GM23338 (cell line): ENCODE data around the gene ZKSCAN4. TPM values are rescaled to one million over a fixed set of nuclear protein-coding genes. Genes with fewer than 3 reads are reported as not detected.

ENCODE experiments used
- ATAC-seq: fragments of 200-7000 bp; cut with Tn5 transposase; 3 replicates; pipeline ENCODE4 v1.9.1; 2020
- DNase-seq: peaks from one replicate; pipeline ENCODE4 v3.0.0-alpha.2; 2015; ENCODE audit warnings: low spot score
- H2AFZ ChIP-seq: fragments of 200-600 bp; sonication (generic); 2 replicates; pipeline ENCODE4 v1.8.0; 2016; ENCODE audit warnings: antibody characterized with exemption, mild to moderate bottlenecking, moderate library complexity
- H3F3A ChIP-seq: fragments of 200-600 bp; sonication (generic); replicated peaks from 2 replicates; pipeline ENCODE4 v1.8.0; 2017; ENCODE audit warnings: antibody characterized with exemption, mixed run types, low read depth
- H3K27ac ChIP-seq: fragments of 200-600 bp; sonication (generic); 2 replicates; pipeline ENCODE4 v1.6.1; 2016; ENCODE audit warnings: low read depth
- H3K27me3 ChIP-seq: fragments of 200-600 bp; sonication (generic); 2 replicates; pipeline ENCODE4 v1.8.0; 2016; ENCODE audit warnings: mild to moderate bottlenecking, mixed run types, moderate library complexity; ENCODE audit not compliant: insufficient read depth
- H3K36me3 ChIP-seq: fragments of 200-600 bp; sonication (generic); 2 replicates; pipeline ENCODE4 v1.8.0; 2016; ENCODE audit warnings: mild to moderate bottlenecking; ENCODE audit not compliant: insufficient read depth
- H3K4me1 ChIP-seq: fragments of 200-600 bp; sonication (generic); 2 replicates; pipeline ENCODE4 v1.8.0; 2016; ENCODE audit warnings: mild to moderate bottlenecking, moderate library complexity; ENCODE audit not compliant: insufficient read depth
- H3K4me2 ChIP-seq: fragments of 200-600 bp; sonication (generic); 2 replicates; pipeline ENCODE4 v1.7.1; 2017; ENCODE audit warnings: mixed run types
- H3K4me3 ChIP-seq: fragments of 200-600 bp; sonication (generic); 2 replicates; pipeline ENCODE4 v1.6.1; 2016; ENCODE audit warnings: mixed run types
- H3K79me2 ChIP-seq: fragments of 200-600 bp; sonication (generic); replicated peaks from 2 replicates; pipeline ENCODE4 v1.8.0; 2017; ENCODE audit warnings: mild to moderate bottlenecking; ENCODE audit not compliant: insufficient read depth
- H3K9me2 ChIP-seq: fragments of 200-600 bp; sonication (generic); 2 replicates; pipeline ENCODE4 v1.8.0; 2017; ENCODE audit not compliant: insufficient read depth
- H4K20me1 ChIP-seq: fragments of 200-600 bp; sonication (generic); replicated peaks from 2 replicates; pipeline ENCODE4 v1.8.0; 2017; ENCODE audit warnings: mild to moderate bottlenecking; ENCODE audit not compliant: insufficient read depth
- H3K27ac Mint-ChIP-seq: 2 replicates; pipeline ENCODE4 v1.8.0; 2020; ENCODE audit warnings: inconsistent platforms, mild to moderate bottlenecking, moderate library complexity, mixed read lengths
- H3K27me3 Mint-ChIP-seq: 3 replicates; pipeline ENCODE4 v1.8.0; 2022; ENCODE audit warnings: low read depth, mild to moderate bottlenecking, moderate library complexity, mixed read lengths, inconsistent platforms; ENCODE audit not compliant: insufficient read depth, poor library complexity
- H3K36me3 Mint-ChIP-seq: 3 replicates; pipeline ENCODE4 v1.8.0; 2021; ENCODE audit warnings: low read depth, mild to moderate bottlenecking, inconsistent platforms, moderate library complexity, mixed read lengths
- H3K4me1 Mint-ChIP-seq: 3 replicates; pipeline ENCODE4 v1.8.0; 2020; ENCODE audit warnings: mild to moderate bottlenecking, inconsistent platforms, mixed read lengths
- H3K4me3 Mint-ChIP-seq: 3 replicates; pipeline ENCODE4 v1.8.0; 2021; ENCODE audit warnings: moderate library complexity, mild to moderate bottlenecking, inconsistent platforms, mixed read lengths
- H3K9me3 Mint-ChIP-seq: 3 replicates; pipeline ENCODE4 v1.8.0; 2020; ENCODE audit warnings: moderate library complexity, mild to moderate bottlenecking, inconsistent platforms, mixed read lengths
- CREB1 ChIP-seq: fragments of 250-450 bp; sonication (Bioruptor Pico); IDR thresholded peaks from 2 replicates; pipeline ENCODE4 v1.5.0; 2020; ENCODE audit warnings: low read depth, mild to moderate bottlenecking, moderate library complexity
- EZH2 ChIP-seq: fragments of 200-600 bp; sonication (generic); IDR thresholded peaks from one replicate; pipeline ENCODE4 v1.8.0; 2017; ENCODE audit warnings: antibody characterized with exemption, mild to moderate bottlenecking, low read depth; ENCODE audit not compliant: unreplicated experiment
- JUNB ChIP-seq: IDR thresholded peaks from one replicate; pipeline ENCODE4 v1.6.1; 2016; ENCODE audit warnings: antibody characterized with exemption; ENCODE audit not compliant: unreplicated experiment
- NANOG ChIP-seq: IDR thresholded peaks from 2 replicates; pipeline ENCODE4 v1.6.1; 2016; ENCODE audit warnings: antibody characterized with exemption, borderline replicate concordance
- POLR2AphosphoS5 ChIP-seq: IDR thresholded peaks from 2 replicates; pipeline ENCODE4 v1.6.1; 2016; ENCODE audit warnings: antibody characterized with exemption, low read depth
- STAT1 ChIP-seq: IDR thresholded peaks from one replicate; pipeline ENCODE4 v1.6.1; 2016; ENCODE audit warnings: antibody characterized with exemption; ENCODE audit not compliant: unreplicated experiment
- ZNF331 ChIP-seq: fragments of 250-450 bp; sonication (Bioruptor Pico); IDR thresholded peaks from 2 replicates; pipeline ENCODE4 v1.5.0; 2020; ENCODE audit warnings: low read depth, mild to moderate bottlenecking, moderate library complexity
- polyA plus RNA-seq: library from polyadenylated mRNA; unstranded; fragments of >200 nt; fragmentation: Nextera tagmentation; extraction: Ambion mirVana; gene quantifications from 2 replicates; pipeline ENCODE4 v1.2.1, GENCODE V29; 2016
- total RNA-seq: library from RNA; depleted of rRNA; stranded (reverse); fragments of >200 nt; shearing (Covaris generic); gene quantifications from 2 replicates; pipeline ENCODE4 v1.2.3, GENCODE V29; 2014
- TF ChIP-seq, protein P1 (sequence below), 2 experiments: fragments of 200-600 bp in 1 of 2; sonication (generic) in 1 of 2; conservative IDR thresholded peaks; 2 replicates each; pipeline versions ENCODE4 v1.5.1 to v1.6.1; 2016 to 2017; ENCODE audit warnings: antibody characterized with exemption in 2 of 2, low read depth in 2 of 2, mild to moderate bottlenecking in 2 of 2, moderate library complexity in 1 of 2
- TF ChIP-seq, protein P2 (sequence below): IDR thresholded peaks from 2 replicates; pipeline ENCODE4 v1.6.1; 2016; ENCODE audit warnings: antibody characterized with exemption
- TF ChIP-seq, protein P3 (sequence below): IDR thresholded peaks from one replicate; pipeline ENCODE4 v1.6.1; 2018; ENCODE audit warnings: antibody characterized with exemption; ENCODE audit not compliant: unreplicated experiment

The ZKSCAN4 gene
- total and polyA plus RNA-seq, 2 experiments from 2014 or later, result 2.8 to 5.9 TPM

DNA sequence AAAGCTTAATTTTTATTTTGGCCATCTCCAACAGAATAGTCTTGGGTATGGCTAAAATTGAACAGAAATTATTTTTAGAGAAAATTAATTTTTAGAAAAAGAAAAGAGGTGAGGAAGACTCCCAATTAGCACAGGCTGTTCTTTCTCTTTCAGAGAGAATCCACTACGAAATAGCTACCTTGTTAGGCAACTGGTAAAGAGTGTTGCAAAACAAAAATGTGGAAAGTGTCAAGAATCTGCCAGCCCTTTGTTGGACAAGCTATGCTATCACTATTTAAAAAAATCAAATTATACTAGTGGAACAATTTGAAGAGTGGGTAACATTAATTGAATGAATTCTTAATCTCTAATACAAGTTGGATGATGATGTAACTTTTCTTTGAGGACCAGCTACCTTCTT lies 46.2 kb downstream of the ZKSCAN4 start:
- DNase-seq, result no peak

DNA sequence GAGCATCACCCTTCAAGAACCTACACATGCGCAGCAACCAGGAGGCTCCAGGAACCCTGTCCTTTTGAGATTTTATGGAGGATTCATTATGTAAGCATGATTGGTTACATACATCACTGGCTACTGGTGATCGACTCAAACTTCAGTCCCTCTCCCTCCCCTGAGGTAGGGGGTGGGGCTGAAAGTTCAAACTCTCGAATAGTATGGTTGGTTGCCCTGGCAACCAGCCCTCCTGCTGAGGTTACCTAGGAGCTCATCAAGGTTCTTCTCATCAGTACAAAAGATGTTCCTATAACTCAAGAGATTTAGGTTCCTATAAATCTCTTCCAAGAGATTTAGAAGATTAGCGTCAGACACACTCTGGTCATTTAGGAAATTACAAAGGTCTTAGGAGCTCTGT lies 48.9 kb downstream of the ZKSCAN4 start:
- DNase-seq (peak; percentile 88), ATAC-seq (peak; percentile 54)
- Histone ChIP-seq H3K79me2 (no peaks in the 10 kb centered on the region), H3K36me3 (no peaks in the 10 kb centered on the region), H3K27ac (no peak overlapping the region), H3F3A (no peaks in the 10 kb centered on the region), H2AFZ (no peak overlapping the region), H3K27me3 (peaks cover 79% of the 10 kb centered on the region), H3K4me2 (no peak overlapping the region), H3K9me2 (0 out of 2 replicates have a peak, but pooled peaks cover 7% of the 10 kb centered on the region), H3K4me1 (no peaks in the 10 kb centered on the region), H4K20me1 (peaks cover 5% of the 10 kb centered on the region; the same call in 1 of the 2 replicates), H3K4me3 (no peak overlapping the region)
- H3K4me3 Mint-ChIP-seq, result no peak overlapping the region
- no peaks in the 10 kb centered on the region; the same call in 2 of the 3 replicates for H3K36me3 Mint-ChIP-seq
- peaks cover 5% of the 10 kb centered on the region; the same call in 1 of the 3 replicates for H3K9me3 Mint-ChIP-seq
- peaks cover 39% of the 10 kb centered on the region for H3K27me3 Mint-ChIP-seq
- peaks cover 3% of the 10 kb centered on the region; the same call in 2 of the 3 replicates for H3K4me1 Mint-ChIP-seq
- H3K27ac Mint-ChIP-seq, result no peak overlapping the region
- TF ChIP-seq JUNB (no peak), POLR2AphosphoS5 (no peak), NANOG (no peak), EZH2 (no peak), ZNF331 (CRISPR knock-in tag) (no peak), CREB1 (CRISPR knock-in tag) (no peak)
- TF ChIP-seq, protein P1, sequence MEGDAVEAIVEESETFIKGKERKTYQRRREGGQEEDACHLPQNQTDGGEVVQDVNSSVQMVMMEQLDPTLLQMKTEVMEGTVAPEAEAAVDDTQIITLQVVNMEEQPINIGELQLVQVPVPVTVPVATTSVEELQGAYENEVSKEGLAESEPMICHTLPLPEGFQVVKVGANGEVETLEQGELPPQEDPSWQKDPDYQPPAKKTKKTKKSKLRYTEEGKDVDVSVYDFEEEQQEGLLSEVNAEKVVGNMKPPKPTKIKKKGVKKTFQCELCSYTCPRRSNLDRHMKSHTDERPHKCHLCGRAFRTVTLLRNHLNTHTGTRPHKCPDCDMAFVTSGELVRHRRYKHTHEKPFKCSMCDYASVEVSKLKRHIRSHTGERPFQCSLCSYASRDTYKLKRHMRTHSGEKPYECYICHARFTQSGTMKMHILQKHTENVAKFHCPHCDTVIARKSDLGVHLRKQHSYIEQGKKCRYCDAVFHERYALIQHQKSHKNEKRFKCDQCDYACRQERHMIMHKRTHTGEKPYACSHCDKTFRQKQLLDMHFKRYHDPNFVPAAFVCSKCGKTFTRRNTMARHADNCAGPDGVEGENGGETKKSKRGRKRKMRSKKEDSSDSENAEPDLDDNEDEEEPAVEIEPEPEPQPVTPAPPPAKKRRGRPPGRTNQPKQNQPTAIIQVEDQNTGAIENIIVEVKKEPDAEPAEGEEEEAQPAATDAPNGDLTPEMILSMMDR (conservative IDR thresholded peaks at IDR 0.05; ENCODE audit: low read depth in 2 of 2), result no peak
- TF ChIP-seq, protein P2, sequence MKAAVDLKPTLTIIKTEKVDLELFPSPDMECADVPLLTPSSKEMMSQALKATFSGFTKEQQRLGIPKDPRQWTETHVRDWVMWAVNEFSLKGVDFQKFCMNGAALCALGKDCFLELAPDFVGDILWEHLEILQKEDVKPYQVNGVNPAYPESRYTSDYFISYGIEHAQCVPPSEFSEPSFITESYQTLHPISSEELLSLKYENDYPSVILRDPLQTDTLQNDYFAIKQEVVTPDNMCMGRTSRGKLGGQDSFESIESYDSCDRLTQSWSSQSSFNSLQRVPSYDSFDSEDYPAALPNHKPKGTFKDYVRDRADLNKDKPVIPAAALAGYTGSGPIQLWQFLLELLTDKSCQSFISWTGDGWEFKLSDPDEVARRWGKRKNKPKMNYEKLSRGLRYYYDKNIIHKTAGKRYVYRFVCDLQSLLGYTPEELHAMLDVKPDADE, result no peak
- TF ChIP-seq, protein P3, sequence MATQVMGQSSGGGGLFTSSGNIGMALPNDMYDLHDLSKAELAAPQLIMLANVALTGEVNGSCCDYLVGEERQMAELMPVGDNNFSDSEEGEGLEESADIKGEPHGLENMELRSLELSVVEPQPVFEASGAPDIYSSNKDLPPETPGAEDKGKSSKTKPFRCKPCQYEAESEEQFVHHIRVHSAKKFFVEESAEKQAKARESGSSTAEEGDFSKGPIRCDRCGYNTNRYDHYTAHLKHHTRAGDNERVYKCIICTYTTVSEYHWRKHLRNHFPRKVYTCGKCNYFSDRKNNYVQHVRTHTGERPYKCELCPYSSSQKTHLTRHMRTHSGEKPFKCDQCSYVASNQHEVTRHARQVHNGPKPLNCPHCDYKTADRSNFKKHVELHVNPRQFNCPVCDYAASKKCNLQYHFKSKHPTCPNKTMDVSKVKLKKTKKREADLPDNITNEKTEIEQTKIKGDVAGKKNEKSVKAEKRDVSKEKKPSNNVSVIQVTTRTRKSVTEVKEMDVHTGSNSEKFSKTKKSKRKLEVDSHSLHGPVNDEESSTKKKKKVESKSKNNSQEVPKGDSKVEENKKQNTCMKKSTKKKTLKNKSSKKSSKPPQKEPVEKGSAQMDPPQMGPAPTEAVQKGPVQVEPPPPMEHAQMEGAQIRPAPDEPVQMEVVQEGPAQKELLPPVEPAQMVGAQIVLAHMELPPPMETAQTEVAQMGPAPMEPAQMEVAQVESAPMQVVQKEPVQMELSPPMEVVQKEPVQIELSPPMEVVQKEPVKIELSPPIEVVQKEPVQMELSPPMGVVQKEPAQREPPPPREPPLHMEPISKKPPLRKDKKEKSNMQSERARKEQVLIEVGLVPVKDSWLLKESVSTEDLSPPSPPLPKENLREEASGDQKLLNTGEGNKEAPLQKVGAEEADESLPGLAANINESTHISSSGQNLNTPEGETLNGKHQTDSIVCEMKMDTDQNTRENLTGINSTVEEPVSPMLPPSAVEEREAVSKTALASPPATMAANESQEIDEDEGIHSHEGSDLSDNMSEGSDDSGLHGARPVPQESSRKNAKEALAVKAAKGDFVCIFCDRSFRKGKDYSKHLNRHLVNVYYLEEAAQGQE, result no peak

More for the DNA sequence above, 46.2 kb downstream of the ZKSCAN4 start:
- no peak for ATAC-seq
- no peaks in the 10 kb centered on the region for H3F3A ChIP-seq
- peaks cover 4% of the 10 kb centered on the region; the same call in 1 of the 2 replicates for H3K4me1 ChIP-seq
- H3K9me2 ChIP-seq, result no peaks in the 10 kb centered on the region
- no peaks in the 10 kb centered on the region for H3K79me2 ChIP-seq
- H3K4me3 ChIP-seq, result no peak overlapping the region
- no peaks in the 10 kb centered on the region for H3K36me3 Mint-ChIP-seq
- H3K4me2 ChIP-seq, result no peak overlapping the region
- no peak overlapping the region for H3K4me3 Mint-ChIP-seq
- H3K9me3 Mint-ChIP-seq, result no peaks in the 10 kb centered on the region
- H3K36me3 ChIP-seq, result no peaks in the 10 kb centered on the region
- H3K27me3 Mint-ChIP-seq, result peaks cover 62% of the 10 kb centered on the region
- TF ChIP-seq, protein P3, result no peak
- no peak for TF ChIP-seq POLR2AphosphoS5
- TF ChIP-seq STAT1, result no peak
- peaks cover 5% of the 10 kb centered on the region; the same call in 1 of the 2 replicates for H4K20me1 ChIP-seq
- peaks cover 94% of the 10 kb centered on the region for H3K27me3 ChIP-seq
- H3K27ac Mint-ChIP-seq, result no peak overlapping the region
- H3K4me1 Mint-ChIP-seq, result peaks cover 7% of the 10 kb centered on the region; the same call in 2 of the 3 replicates
- no peak overlapping the region for H2AFZ ChIP-seq
- no peak overlapping the region for H3K27ac ChIP-seq
